ENCODE results near the gene NMNAT2.

DNA sequence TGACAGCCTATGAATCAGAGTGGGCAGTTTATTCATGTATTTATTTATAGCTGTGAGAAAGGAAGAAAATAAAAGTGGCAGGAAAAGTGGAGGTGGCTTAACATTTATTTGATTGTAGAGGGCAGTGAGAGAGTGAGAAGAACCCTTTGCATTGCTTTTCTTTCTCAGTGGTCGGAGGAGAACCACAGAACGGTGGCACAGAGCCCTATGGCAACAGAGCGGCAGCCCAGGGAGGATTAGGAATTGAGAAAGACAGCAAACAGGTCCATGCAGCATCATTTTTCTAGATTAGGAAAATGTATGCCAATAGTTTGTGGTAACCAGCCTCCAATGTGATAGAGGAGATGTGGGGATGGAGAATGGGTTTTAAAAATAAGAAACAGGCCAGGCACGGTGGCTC lies 53.1 kb downstream of the NMNAT2 start:
- TF ChIP-seq EZH2 (IDR thresholded peaks at IDR 0.05; ENCODE audit: insufficient read depth, poor library complexity, severe bottlenecking): no peak
- TF ChIP-seq EZH2phosphoT487 (IDR thresholded peaks at IDR 0.05; ENCODE audit: insufficient read depth, low read depth): no peak

All from GM23248 (cell line).